ENCODE results near the gene VPS13D.

Gene VPS13D

GRCh38 chr1:12415038-12415466 is 185.2 kb downstream of the VPS13D start:
- no peak overlapping the region for H2AFZ ChIP-seq (ENCODE audit: low read depth, low read length)
- ATAC-seq (ENCODE audit: insufficient read depth, low read depth) (no peak), DNase-seq (no peak)
- H3K9me3 ChIP-seq (ENCODE audit: insufficient read depth, low read length, severe bottlenecking) = peaks cover 3% of the 10 kb centered on the region
- TF ChIP-seq CTCF (IDR thresholded peaks at IDR 0.05; ENCODE audit: borderline replicate concordance, extremely low read depth, low read length, poor library complexity, severe bottlenecking) (no peak), EZH2 (IDR thresholded peaks at IDR 0.05; ENCODE audit: borderline replicate concordance, low read depth, low read length, severe bottlenecking) (no peak)
- H3K9ac ChIP-seq (ENCODE audit: low read depth, low read length) = no peak overlapping the region
- no peaks in the 10 kb centered on the region for H3K4me1 ChIP-seq (ENCODE audit: insufficient read depth, low read length)
- H3K4me3 ChIP-seq (ENCODE audit: low read depth in 1 of 2, low read length in 2 of 2) = no peak overlapping the region
- no peaks in the 10 kb centered on the region for H4K20me1 ChIP-seq (ENCODE audit: insufficient read depth, low read length)
- peaks cover 40% of the 10 kb centered on the region for H3K36me3 ChIP-seq (ENCODE audit: insufficient read depth, low read length)
- no peak overlapping the region for H3K4me2 ChIP-seq (ENCODE audit: insufficient read depth, low read length)
- no peaks in the 10 kb centered on the region for H3K27me3 ChIP-seq (ENCODE audit: insufficient read depth, low read length, poor library complexity)
- H3K27ac ChIP-seq (ENCODE audit: low read length) = no peak overlapping the region
- H3K79me2 ChIP-seq (ENCODE audit: insufficient read depth, low read length) = no peaks in the 10 kb centered on the region

- H3K9me3 ChIP-seq (ENCODE audit: insufficient read depth, low read length, severe bottlenecking) = no peaks in the 10 kb centered on the region
- no peaks in the 10 kb centered on the region for H4K20me1 ChIP-seq (ENCODE audit: insufficient read depth, low read length)
- no peaks in the 10 kb centered on the region for H3K27me3 ChIP-seq (ENCODE audit: insufficient read depth, low read length, poor library complexity)
- H3K4me1 ChIP-seq (ENCODE audit: insufficient read depth, low read length) = no peaks in the 10 kb centered on the region
- no peak overlapping the region for H2AFZ ChIP-seq (ENCODE audit: low read depth, low read length)
- H3K36me3 ChIP-seq (ENCODE audit: insufficient read depth, low read length) = peaks cover 32% of the 10 kb centered on the region
- TF ChIP-seq EZH2 (IDR thresholded peaks at IDR 0.05; ENCODE audit: borderline replicate concordance, low read depth, low read length, severe bottlenecking) (no peak), CTCF (IDR thresholded peaks at IDR 0.05; ENCODE audit: borderline replicate concordance, extremely low read depth, low read length, poor library complexity, severe bottlenecking) (no peak)
- ATAC-seq (ENCODE audit: insufficient read depth, low read depth) = no peak
- H3K27ac ChIP-seq (ENCODE audit: low read length) = no peak overlapping the region
- no peak for DNase-seq
- H3K9ac ChIP-seq (ENCODE audit: low read depth, low read length) = no peak overlapping the region
- H3K79me2 ChIP-seq (ENCODE audit: insufficient read depth, low read length) = no peaks in the 10 kb centered on the region
- H3K4me2 ChIP-seq (ENCODE audit: insufficient read depth, low read length) = no peak overlapping the region
- H3K4me3 ChIP-seq (ENCODE audit: low read depth in 1 of 2, low read length in 2 of 2) = no peak overlapping the region
Observed at GRCh38 chr1:12416101-12416500, 186.3 kb downstream of the VPS13D start.

- H3K79me2 ChIP-seq (ENCODE audit: insufficient read depth, low read length) = no peaks in the 10 kb centered on the region
- peaks cover 30% of the 10 kb centered on the region for H3K36me3 ChIP-seq (ENCODE audit: insufficient read depth, low read length)
Observed at GRCh38 chr1:12416744-12417143, 186.9 kb downstream of the VPS13D start.

More at GRCh38 chr1:12416744-12417143, 186.9 kb downstream of the VPS13D start:
- H3K9ac ChIP-seq (ENCODE audit: low read depth, low read length) = no peak overlapping the region
- no peak overlapping the region for H3K4me3 ChIP-seq (ENCODE audit: low read depth in 1 of 2, low read length in 2 of 2)
- TF ChIP-seq CTCF (IDR thresholded peaks at IDR 0.05; ENCODE audit: borderline replicate concordance, extremely low read depth, low read length, poor library complexity, severe bottlenecking) = no peak
- no peak for TF ChIP-seq EZH2 (IDR thresholded peaks at IDR 0.05; ENCODE audit: borderline replicate concordance, low read depth, low read length, severe bottlenecking)
- no peak overlapping the region for H3K4me2 ChIP-seq (ENCODE audit: insufficient read depth, low read length)
- no peak overlapping the region for H2AFZ ChIP-seq (ENCODE audit: low read depth, low read length)
- DNase-seq (no peak), ATAC-seq (ENCODE audit: insufficient read depth, low read depth) (no peak)
- no peaks in the 10 kb centered on the region for H3K27me3 ChIP-seq (ENCODE audit: insufficient read depth, low read length, poor library complexity)
- H3K9me3 ChIP-seq (ENCODE audit: insufficient read depth, low read length, severe bottlenecking) = no peaks in the 10 kb centered on the region
- no peaks in the 10 kb centered on the region for H3K4me1 ChIP-seq (ENCODE audit: insufficient read depth, low read length)
- no peaks in the 10 kb centered on the region for H4K20me1 ChIP-seq (ENCODE audit: insufficient read depth, low read length)
- H3K27ac ChIP-seq (ENCODE audit: low read length) = no peak overlapping the region
